IMR-90 (cell line): ENCODE data around the gene ALDH6A1. TPM values are rescaled to one million over a fixed set of nuclear protein-coding genes. Genes with fewer than 3 reads are reported as not detected.

Experiments used
- ATAC-seq: fragments of 200-7000 bp; cut with Tn5 transposase; 2 replicates; pipeline ENCODE4 v1.9.1; 2020; ENCODE audit warnings: low read depth, mild to moderate bottlenecking, moderate library complexity
- BruUV-seq: library from RNA; stranded (reverse); fragments of 400-500 nt; replicated peaks from 2 replicates; lab custom pipeline; 2021; lab: Mats Ljungman, UMichigan
- CTCF ChIA-PET: fragments of 300-600 bp; formaldehyde crosslinking; extraction: SDS; loops from one replicate; lab custom pipeline; 2021; ENCODE audit warnings: antibody characterized with exemption; lab: Yijun Ruan, JAX
- POLR2A ChIA-PET: fragments of 300-600 bp; sonication (Branson Sonifier 250); formaldehyde crosslinking; loops from one replicate; lab custom pipeline; 2022; ENCODE audit warnings: antibody characterized with exemption; ENCODE audit not compliant: unreplicated experiment; lab: Charles Lee
- DNase-seq: peaks from one replicate; pipeline ENCODE4 v3.0.0; 2013
- H2AFZ ChIP-seq: replicated peaks from 2 replicates; pipeline ENCODE3; 2013; ENCODE audit warnings: low read length, mild to moderate bottlenecking; ENCODE audit not compliant: poor library complexity
- H2AK5ac ChIP-seq: 2 replicates; pipeline ENCODE4 v1.6.1; 2013; ENCODE audit warnings: low read depth, low read length, inconsistent platforms
- H2AK9ac ChIP-seq: replicated peaks from 2 replicates; pipeline ENCODE3; 2013; ENCODE audit warnings: mild to moderate bottlenecking, low read depth, low read length, moderate library complexity; ENCODE audit not compliant: poor library complexity
- H2BK120ac ChIP-seq: 2 replicates; pipeline ENCODE4 v1.6.1; 2013; ENCODE audit warnings: low read depth, low read length, inconsistent platforms
- H2BK15ac ChIP-seq: 3 replicates; pipeline ENCODE4 v1.6.1; 2013; ENCODE audit warnings: low read depth, low read length, inconsistent platforms
- H2BK20ac ChIP-seq: 2 replicates; pipeline ENCODE4 v1.6.1; 2013; ENCODE audit warnings: low read depth, mild to moderate bottlenecking, inconsistent platforms, low read length, moderate library complexity
- H2BK5ac ChIP-seq: 2 replicates; pipeline ENCODE4 v1.6.1; 2013; ENCODE audit warnings: mild to moderate bottlenecking, low read depth, low read length, inconsistent platforms; ENCODE audit not compliant: poor library complexity, severe bottlenecking
- H3K14ac ChIP-seq: replicated peaks from 2 replicates; pipeline ENCODE4 v1.6.1; 2013; ENCODE audit warnings: low read depth, low read length, inconsistent platforms
- H3K18ac ChIP-seq: 2 replicates; pipeline ENCODE4 v1.6.1; 2013; ENCODE audit warnings: low read depth, low read length, control low read depth
- H3K23ac ChIP-seq: 2 replicates; pipeline ENCODE4 v1.6.1; 2013; ENCODE audit warnings: low read depth, low read length, inconsistent platforms
- H3K27ac ChIP-seq: 2 replicates; pipeline ENCODE4 v1.5.1; 2013; ENCODE audit warnings: mild to moderate bottlenecking, control low read depth, low read length; ENCODE audit not compliant: insufficient read depth
- H3K27me3 ChIP-seq: 2 replicates; pipeline ENCODE4 v1.6.1; 2013; ENCODE audit warnings: low read length; ENCODE audit not compliant: control insufficient read depth, insufficient read depth
- H3K36me3 ChIP-seq: 2 replicates; pipeline ENCODE4 v1.6.1; 2013; ENCODE audit warnings: low read length, mixed read lengths; ENCODE audit not compliant: control insufficient read depth, insufficient read depth
- H3K4ac ChIP-seq: 2 replicates; pipeline ENCODE4 v1.6.1; 2013; ENCODE audit warnings: low read depth, low read length, inconsistent platforms
- H3K4me1 ChIP-seq: 2 replicates; pipeline ENCODE4 v1.6.1; 2013; ENCODE audit warnings: low read length, mixed read lengths; ENCODE audit not compliant: control insufficient read depth, insufficient read depth
- H3K4me2 ChIP-seq: 2 replicates; pipeline ENCODE4 v1.6.1; 2013; ENCODE audit warnings: low read depth, mild to moderate bottlenecking, control low read depth, low read length, moderate library complexity
- H3K4me3 ChIP-seq: 2 replicates; pipeline ENCODE4 v1.5.1; 2013; ENCODE audit warnings: low read depth, mild to moderate bottlenecking, control low read depth, low read length, moderate library complexity; ENCODE audit not compliant: insufficient read depth
- H3K56ac ChIP-seq: 2 replicates; pipeline ENCODE4 v1.6.1; 2013; ENCODE audit warnings: low read length, inconsistent platforms; ENCODE audit not compliant: insufficient read depth; ENCODE audit errors: extremely low read depth
- H3K79me1 ChIP-seq, 2 experiments: 2 replicates each; pipeline ENCODE4 v1.6.1; 2013; ENCODE audit warnings: low read length in 2 of 2, inconsistent platforms in 1 of 2, low read depth in 1 of 2
- H3K9ac ChIP-seq: 2 replicates; pipeline ENCODE4 v1.6.1; 2013; ENCODE audit warnings: low read depth, low read length, control low read depth
- H3K9me1 ChIP-seq: 2 replicates; pipeline ENCODE4 v1.6.1; 2013; ENCODE audit warnings: low read length, inconsistent platforms; ENCODE audit not compliant: insufficient read depth
- H3K9me3 ChIP-seq: 2 replicates; pipeline ENCODE4 v1.6.1; 2013; ENCODE audit warnings: low read length; ENCODE audit not compliant: control insufficient read depth, insufficient read depth
- H4K20me1 ChIP-seq: 2 replicates; pipeline ENCODE4 v1.6.1; 2013; ENCODE audit warnings: low read length, inconsistent platforms; ENCODE audit not compliant: insufficient read depth
- H4K5ac ChIP-seq: 2 replicates; pipeline ENCODE4 v1.6.1; 2013; ENCODE audit warnings: mild to moderate bottlenecking, low read depth, low read length, control low read depth
- H4K8ac ChIP-seq, 2 experiments: 2 replicates each; pipeline ENCODE4 v1.6.1; 2013; ENCODE audit warnings: low read depth in 2 of 2, low read length in 2 of 2, control low read depth in 1 of 2, inconsistent platforms in 1 of 2
- H4K91ac ChIP-seq: 2 replicates; pipeline ENCODE4 v1.6.1; 2013; ENCODE audit warnings: low read depth, low read length, inconsistent platforms; ENCODE audit not compliant: insufficient read depth
- CHD1 ChIP-seq: IDR thresholded peaks from 2 replicates; pipeline ENCODE4 v1.6.1; 2012; ENCODE audit warnings: low read depth, low read length, improper control_type of control experiment
- MAFK ChIP-seq: IDR thresholded peaks from 2 replicates; pipeline ENCODE4 v1.6.1; 2012; ENCODE audit warnings: low read depth, low read length, improper control_type of control experiment
- NFE2L2 ChIP-seq: fragments of 150-350 bp; IDR thresholded peaks from 2 replicates; pipeline ENCODE4 v1.6.1; 2016; ENCODE audit warnings: low read depth, mild to moderate bottlenecking, low read length
- SMC3 ChIP-seq: fragments of 150-350 bp; IDR thresholded peaks from 2 replicates; pipeline ENCODE4 v1.6.1; 2016; ENCODE audit warnings: low read depth, mild to moderate bottlenecking, antibody characterized with exemption, low read length, moderate library complexity
- WGBS, 2 experiments: methylation state at CpG; one replicate each; pipeline versions ENCODE4 v1.1.5 to v1.1.7; 2013; ENCODE audit warnings: missing lambda C conversion rate in 2 of 2; ENCODE audit not compliant: insufficient read length in 1 of 2; ENCODE audit errors: extremely low coverage in 2 of 2; 5-methylcytosine and 5-hydroxymethylcytosine counted together
- dilution Hi-C: fragments of 300-500 bp; cut with HindIII; formaldehyde crosslinking; loops from one replicate; pipeline ENCODE4 v1.14.3; 2018; ENCODE audit warnings: low sequenced_read_pairs; ENCODE audit not compliant: unreplicated experiment
- in situ Hi-C: fragments of 300-500 bp; cut with MboI; formaldehyde crosslinking; loops from 3 replicates; pipeline ENCODE4 v1.14.3; 2019; ENCODE audit warnings: low sequenced_read_pairs, inconsistent platforms, mixed read lengths
- intact Hi-C: fragments of 100-400 bp; cut with micrococcal nuclease; formaldehyde crosslinking; loops from 2 replicates; pipeline ENCODE4 v1.10.0; 2022
- polyA plus RNA-seq, 3 experiments: library from polyadenylated mRNA; depleted of rRNA; stranded (reverse); fragments of >200 nt; gene quantifications; 2 replicates each; pipeline ENCODE4 v1.2.3, GENCODE V29; 2012; ENCODE audit warnings: low replicate concordance in 1 of 3
- total RNA-seq: library from RNA; depleted of rRNA; stranded (reverse); fragments of >200 nt; gene quantifications from 2 replicates; pipeline ENCODE4 v1.2.3, GENCODE V29; 2012

ALDH6A1 gene
- total and polyA plus RNA-seq, 2 of the 4 experiments (the other 2 are of a cell fraction) = 6.0 to 15.1 TPM

GRCh38 chr14:74034572-74034971 is 49.7 kb downstream of the ALDH6A1 start:
- Histone ChIP-seq H3K9me1 (no peaks in the 10 kb centered on the region), H3K4me2 (no peak overlapping the region), H3K36me3 (no peaks in the 10 kb centered on the region), H2BK15ac (no peak overlapping the region), H3K23ac (no peak overlapping the region), H3K4me3 (no peak overlapping the region), H3K27me3 (no peaks in the 10 kb centered on the region), H2AK5ac (no peak overlapping the region), H3K79me1 (no peaks in the 10 kb centered on the region), H2BK20ac (no peak overlapping the region), H2BK120ac (no peak overlapping the region), H3K4ac (no peak overlapping the region), H4K8ac (no peak overlapping the region), H2AK9ac (no peak overlapping the region), H2AFZ (no peak overlapping the region), H3K14ac (no peak overlapping the region), H3K18ac (no peak overlapping the region), H4K5ac (no peak overlapping the region), H3K4me1 (no peaks in the 10 kb centered on the region), H4K91ac (no peak overlapping the region), H4K20me1 (no peaks in the 10 kb centered on the region), H2BK5ac (no peak overlapping the region), H3K56ac (no peak overlapping the region), H3K9ac (no peak overlapping the region), H3K9me3 (no peaks in the 10 kb centered on the region), H3K27ac (no peak overlapping the region)
- dilution Hi-C loops (no loop called here), intact Hi-C loops (no loop called here), in situ Hi-C loops (loop anchor here (25.0 kb wide), 1 partner anchor 522 kb away; no protein-coding TSS in a partner anchor)
- no TSS peak for BruUV-seq
- ChIA-PET CTCF (no interaction called here), POLR2A (interaction anchor here (0.6 kb wide), 1 partner anchor 527 kb away, joined by 5 read pairs; no protein-coding TSS in a partner anchor)
- TF ChIP-seq MAFK (no peak), CHD1 (no peak), NFE2L2 (no peak), SMC3 (no peak)
- WGBS, 2 experiments = no CpG with 5 or more reads among the region's 3 CpGs
- no peak for DNase-seq
- no peak for ATAC-seq
